CD4-positive, alpha-beta T cell treated with Interleukin-17A for 1 hour (primary cell): ENCODE measurements around the gene KIF19.
"Not testable (repeated sequence)": the region's sequence is repeated elsewhere in the genome, so short reads cannot be mapped to it uniquely, and the experiment has no call there.

Source experiments
- DNase-seq: peaks from one replicate; pipeline ENCODE4 v3.0.0-alpha.2; 2020

Gene KIF19

GRCh38 chr17:74391771-74392170 lies 65.7 kb downstream of the KIF19 start:
- no peak for DNase-seq

- no peak for DNase-seq
These were observed 66.8 kb downstream of the KIF19 start for GRCh38 chr17:74392848-74393247.

GRCh38 chr17:74393346-74393942 lies 67.4 kb downstream of the KIF19 start:
- DNase-seq, result no peak

GRCh38 chr17:74394275-74394950 lies 68.4 kb downstream of the KIF19 start:
- no peak for DNase-seq

- no peak for DNase-seq
These were observed 69.0 kb downstream of the KIF19 start for GRCh38 chr17:74394977-74395376.

GRCh38 chr17:74396567-74396966 lies 70.5 kb downstream of the KIF19 start:
- no peak for DNase-seq

- no peak for DNase-seq
These were observed 76.0 kb downstream of the KIF19 start for GRCh38 chr17:74402048-74402447.

GRCh38 chr17:74403512-74404137 lies 77.6 kb downstream of the KIF19 start:
- no peak for DNase-seq

GRCh38 chr17:74404218-74404617 lies 78.2 kb downstream of the KIF19 start:
- no peak for DNase-seq

- DNase-seq, result no peak
These were observed 78.8 kb downstream of the KIF19 start for GRCh38 chr17:74404789-74405188.

- DNase-seq, result not testable (repeated sequence)
These were observed 79.3 kb downstream of the KIF19 start for GRCh38 chr17:74405311-74405710.
